HCT116 (cell line): ENCODE data around the gene FGD4. TPM values are rescaled to one million over a fixed set of nuclear protein-coding genes. Genes with fewer than 3 reads are reported as not detected.
"Not testable (repeated sequence)": the region's sequence is repeated elsewhere in the genome, so short reads cannot be mapped to it uniquely, and the experiment has no call there.

Source experiments
- ATAC-seq: fragments of 200-7000 bp; cut with Tn5 transposase; 2 replicates; pipeline ENCODE4 v1.9.1; 2020; ENCODE audit warnings: mild to moderate bottlenecking, moderate library complexity
- BruUV-seq: library from RNA; stranded (reverse); fragments of 400-500 nt; replicated peaks from 2 replicates; lab custom pipeline; 2021; lab: Mats Ljungman, UMichigan
- CTCF ChIA-PET: fragments of 300-600 bp; sonication (Branson Sonifier 250); formaldehyde crosslinking; loops from one replicate; lab custom pipeline; 2021; ENCODE audit warnings: antibody characterized with exemption; lab: Charles Lee
- POLR2A ChIA-PET: fragments of 300-600, 350-600 bp; sonication (Branson Sonifier 250); formaldehyde crosslinking; loops from one replicate; lab custom pipeline; 2021; ENCODE audit warnings: antibody characterized with exemption; lab: Charles Lee
- RAD21 ChIA-PET, 2 experiments: fragments of 300-600 bp; sonication (Branson Sonifier 250); formaldehyde crosslinking; loops; one replicate each; lab custom pipeline; 2023; ENCODE audit warnings: low total read pairs in 2 of 2; ENCODE audit not compliant: uncharacterized antibody in 2 of 2, unreplicated experiment in 2 of 2, low non-redundant PET in 1 of 2; lab: Charles Lee
- DNase-seq: peaks from one replicate; pipeline ENCODE4 v3.0.0-alpha.2; 2010; ENCODE audit warnings: low read depth, low spot score
- H2AFZ ChIP-seq: fragments of 200-600 bp; shearing (Covaris generic), sonication (generic); 2 replicates; pipeline ENCODE4 v1.6.1; 2017; ENCODE audit warnings: low read depth, mixed run types, mixed read lengths, antibody characterized with exemption, low read length; ENCODE audit not compliant: poor library complexity, severe bottlenecking
- H3K27ac ChIP-seq: 2 replicates; pipeline ENCODE4 v1.5.1; 2012; ENCODE audit warnings: low read depth, low read length
- H3K27me3 ChIP-seq: fragments of 200-600 bp; sonication (generic); 2 replicates; pipeline ENCODE4 v1.6.1; 2016; ENCODE audit warnings: mixed run types, low read length, mixed read lengths; ENCODE audit not compliant: insufficient read depth
- H3K36me3 ChIP-seq, 2 experiments: fragments of 200-500 bp in 1 of 2; fragments of 200-600 bp in 1 of 2; sonication (Bioruptor generic) in 1 of 2; sonication (generic) in 1 of 2; 2 replicates each; pipeline versions ENCODE4 v1.5.1 to v1.6.1; 2014 to 2016; ENCODE audit warnings: low read length in 2 of 2, inconsistent platforms in 1 of 2, mixed read lengths in 1 of 2, mixed run types in 1 of 2; ENCODE audit not compliant: insufficient read depth in 2 of 2, control insufficient read depth in 1 of 2
- H3K4me1 ChIP-seq, 2 experiments: fragments of 200-600 bp in 1 of 2; sonication (generic) in 1 of 2; 2 replicates each; pipeline versions ENCODE4 v1.5.1 to v1.6.1; 2012 to 2017; ENCODE audit warnings: low read length in 2 of 2, inconsistent platforms in 1 of 2, mild to moderate bottlenecking in 1 of 2, mixed read lengths in 1 of 2, mixed run types in 1 of 2, moderate library complexity in 1 of 2; ENCODE audit not compliant: insufficient read depth in 2 of 2, control insufficient read depth in 1 of 2
- H3K4me2 ChIP-seq: fragments of 200-600 bp; sonication (generic); 2 replicates; pipeline ENCODE4 v1.6.1; 2017; ENCODE audit warnings: mixed run types, low read length, mixed read lengths
- H3K4me3 ChIP-seq, 2 experiments: fragments of 200-600 bp in 1 of 2; sonication (generic) in 1 of 2; replicated peaks in 1 of 2; 2 replicates each; pipeline ENCODE4 v1.5.1; 2011 to 2016; ENCODE audit warnings: low read length in 2 of 2, control low read depth in 1 of 2, low read depth in 1 of 2, mild to moderate bottlenecking in 1 of 2, mixed read lengths in 1 of 2, mixed run types in 1 of 2
- H3K79me2 ChIP-seq: fragments of 200-600 bp; sonication (generic); 2 replicates; pipeline ENCODE4 v1.6.1; 2017; ENCODE audit warnings: mild to moderate bottlenecking, mixed run types, low read length, moderate library complexity, mixed read lengths; ENCODE audit not compliant: insufficient read depth
- H3K9ac ChIP-seq: fragments of 200-600 bp; sonication (generic); 2 replicates; pipeline ENCODE4 v1.6.1; 2016; ENCODE audit warnings: low read length, mixed read lengths
- H3K9me2 ChIP-seq: fragments of 200-600 bp; sonication (generic), shearing (Covaris generic); 2 replicates; pipeline ENCODE4 v1.6.1; 2017; ENCODE audit warnings: mixed run types, mild to moderate bottlenecking, moderate library complexity; ENCODE audit not compliant: insufficient read depth
- H3K9me3 ChIP-seq, 2 experiments: fragments of 200-500 bp in 1 of 2; fragments of 200-600 bp in 1 of 2; sonication (Bioruptor generic) in 1 of 2; sonication (generic) in 1 of 2; 2 replicates each; pipeline ENCODE4 v1.6.1; 2014 to 2017; ENCODE audit warnings: low read length in 2 of 2, mixed read lengths in 2 of 2, inconsistent platforms in 1 of 2, low read depth in 1 of 2, mild to moderate bottlenecking in 1 of 2, mixed run types in 1 of 2, moderate library complexity in 1 of 2; ENCODE audit not compliant: control insufficient read depth in 1 of 2, insufficient read depth in 1 of 2
- H4K20me1 ChIP-seq: fragments of 200-600 bp; sonication (generic), shearing (Covaris generic); 2 replicates; pipeline ENCODE4 v1.6.1; 2017; ENCODE audit warnings: mixed run types, mild to moderate bottlenecking, moderate library complexity; ENCODE audit not compliant: insufficient read depth
- CEBPB ChIP-seq: IDR thresholded peaks from 2 replicates; pipeline ENCODE4 v1.6.1; 2012; ENCODE audit warnings: low read depth
- ELF1 ChIP-seq: IDR thresholded peaks from 2 replicates; pipeline ENCODE4 v1.6.1; 2012; ENCODE audit warnings: low read depth, borderline replicate concordance
- MAX ChIP-seq: IDR thresholded peaks from 2 replicates; pipeline ENCODE4 v1.6.1; 2012
- POLR2A ChIP-seq: IDR thresholded peaks from 2 replicates; pipeline ENCODE4 v1.7.0; 2011; ENCODE audit warnings: borderline replicate concordance; ENCODE audit not compliant: insufficient read depth, insufficient read length; ENCODE audit errors: extremely low read depth
- RAD21 ChIP-seq: IDR thresholded peaks from 2 replicates; pipeline ENCODE4 v1.6.1; 2012; ENCODE audit warnings: low read depth, mild to moderate bottlenecking
- SIN3A ChIP-seq: IDR thresholded peaks from 2 replicates; pipeline ENCODE4 v1.6.1; 2012; ENCODE audit warnings: low read depth
- ZBTB33 ChIP-seq: IDR thresholded peaks from 2 replicates; pipeline ENCODE4 v1.6.1; 2011; ENCODE audit warnings: mild to moderate bottlenecking, low read length, moderate library complexity; ENCODE audit not compliant: insufficient replicate concordance; ENCODE audit errors: extremely low read depth
- intact Hi-C: fragments of 100-400 bp; cut with micrococcal nuclease; formaldehyde crosslinking; loops from 2 replicates; pipeline ENCODE4 v1.10.0; 2022
- total RNA-seq: library from RNA; stranded (reverse); gene quantifications from one replicate; pipeline ENCODE4 v1.2.1, GENCODE V29; 2021; ENCODE audit not compliant: unreplicated experiment

The FGD4 gene
- total RNA-seq, 1 experiment from 2014 or later, result 7.7 TPM

- intact Hi-C loops, H3K9me3 ChIP-seq, BruUV-seq, H4K20me1 ChIP-seq, H3K4me1 ChIP-seq, H3K4me3 ChIP-seq, H3K27me3 ChIP-seq, H3K9me2 ChIP-seq, H3K36me3 ChIP-seq, H2AFZ ChIP-seq, H3K4me2 ChIP-seq, CTCF ChIA-PET, ATAC-seq, H3K27ac ChIP-seq, H3K9ac ChIP-seq, RAD21 ChIA-PET, DNase-seq, H3K79me2 ChIP-seq, POLR2A ChIA-PET: not testable (repeated sequence)
Measured at GRCh38 chr12:32511976-32512375, 112.6 kb downstream of the FGD4 start.

- ATAC-seq, result no peak
- Histone ChIP-seq H3K27ac (no peak overlapping the region), H3K9me2 (no peaks in the 10 kb centered on the region), H2AFZ (no peak overlapping the region), H3K4me1 (no peaks in the 10 kb centered on the region), H4K20me1 (no peaks in the 10 kb centered on the region), H3K9me3 (no peaks in the 10 kb centered on the region), H3K27me3 (no peaks in the 10 kb centered on the region), H3K4me2 (no peak overlapping the region), H3K79me2 (no peaks in the 10 kb centered on the region), H3K4me3 (no peak overlapping the region), H3K9ac (no peak overlapping the region), H3K36me3 (no peaks in the 10 kb centered on the region)
- BruUV-seq, result no TSS peak
- CTCF ChIA-PET, result no interaction called here
- RAD21 ChIA-PET, result no interaction called here
- POLR2A ChIA-PET, result no interaction called here
- TF ChIP-seq ZBTB33 (no peak), SIN3A (no peak), CEBPB (no peak), MAX (no peak), ELF1 (no peak), RAD21 (no peak), POLR2A (no peak)
- DNase-seq, result no peak
- intact Hi-C loops, result no loop called here
Measured at GRCh38 chr12:32512379-32512778, 113.0 kb downstream of the FGD4 start.
